HEK293 (cell line): ENCODE results near the gene FGFRL1.

Source experiments
- KLF9 ChIP-seq: fragments of 450-650 bp; formaldehyde crosslinking; IDR thresholded peaks from 2 replicates; pipeline ENCODE4 v1.5.1; 2016; ENCODE audit warnings: missing biosample characterization, missing genetic modification characterization, low read depth
- WT1 ChIP-seq: fragments of 450-650 bp; formaldehyde crosslinking; IDR thresholded peaks from 2 replicates; pipeline ENCODE4 v1.5.1; 2016; ENCODE audit warnings: missing biosample characterization, missing genetic modification characterization
- ZNF148 ChIP-seq: fragments of 450-650 bp; formaldehyde crosslinking; IDR thresholded peaks from 2 replicates; pipeline ENCODE4 v1.5.0; 2017; ENCODE audit warnings: missing biosample characterization, missing genetic modification characterization, borderline replicate concordance
- ZNF26 ChIP-seq: fragments of 450-650 bp; formaldehyde crosslinking; IDR thresholded peaks from 2 replicates; pipeline ENCODE4 v1.5.1; 2016; ENCODE audit warnings: missing biosample characterization, missing genetic modification characterization
- ZNF488 ChIP-seq: fragments of 450-650 bp; formaldehyde crosslinking; IDR thresholded peaks from 2 replicates; pipeline ENCODE4 v1.5.1; 2016; ENCODE audit warnings: missing biosample characterization, missing genetic modification characterization
- ZNF580 ChIP-seq: fragments of 450-650 bp; formaldehyde crosslinking; IDR thresholded peaks from 2 replicates; pipeline ENCODE4 v1.5.1; 2016; ENCODE audit warnings: missing biosample characterization, missing genetic modification characterization
- ZNF777 ChIP-seq: fragments of 450-650 bp; formaldehyde crosslinking; IDR thresholded peaks from 2 replicates; pipeline ENCODE4 v1.5.1; 2017; ENCODE audit warnings: missing biosample characterization, missing genetic modification characterization, borderline replicate concordance
- TF ChIP-seq, protein P1 (sequence below): fragments of 450-650 bp; formaldehyde crosslinking; IDR thresholded peaks from 2 replicates; pipeline ENCODE4 v1.5.1; 2016; ENCODE audit warnings: missing biosample characterization, missing genetic modification characterization, low read depth
- TF ChIP-seq, protein P2 (sequence below): fragments of 450-650 bp; formaldehyde crosslinking; IDR thresholded peaks from 2 replicates; pipeline ENCODE4 v1.5.1; 2016; ENCODE audit warnings: missing biosample characterization, missing genetic modification characterization
- TF ChIP-seq, protein P3 (sequence below): fragments of 450-650 bp; formaldehyde crosslinking; IDR thresholded peaks from 2 replicates; pipeline ENCODE4 v1.5.1; 2016; ENCODE audit warnings: missing biosample characterization, missing genetic modification characterization
- TF ChIP-seq, protein P4 (sequence below): fragments of 450-650 bp; formaldehyde crosslinking; IDR thresholded peaks from 2 replicates; pipeline ENCODE4 v1.5.1; 2017; ENCODE audit warnings: missing biosample characterization, missing genetic modification characterization
- TF ChIP-seq, protein P5 (sequence below): fragments of 450-650 bp; formaldehyde crosslinking; IDR thresholded peaks from 2 replicates; pipeline ENCODE4 v1.5.1; 2017; ENCODE audit warnings: missing biosample characterization, missing genetic modification characterization

GRCh38 chr4:1058997-1059665 is 47.7 kb downstream of the FGFRL1 start:
- TF ChIP-seq, protein P1, sequence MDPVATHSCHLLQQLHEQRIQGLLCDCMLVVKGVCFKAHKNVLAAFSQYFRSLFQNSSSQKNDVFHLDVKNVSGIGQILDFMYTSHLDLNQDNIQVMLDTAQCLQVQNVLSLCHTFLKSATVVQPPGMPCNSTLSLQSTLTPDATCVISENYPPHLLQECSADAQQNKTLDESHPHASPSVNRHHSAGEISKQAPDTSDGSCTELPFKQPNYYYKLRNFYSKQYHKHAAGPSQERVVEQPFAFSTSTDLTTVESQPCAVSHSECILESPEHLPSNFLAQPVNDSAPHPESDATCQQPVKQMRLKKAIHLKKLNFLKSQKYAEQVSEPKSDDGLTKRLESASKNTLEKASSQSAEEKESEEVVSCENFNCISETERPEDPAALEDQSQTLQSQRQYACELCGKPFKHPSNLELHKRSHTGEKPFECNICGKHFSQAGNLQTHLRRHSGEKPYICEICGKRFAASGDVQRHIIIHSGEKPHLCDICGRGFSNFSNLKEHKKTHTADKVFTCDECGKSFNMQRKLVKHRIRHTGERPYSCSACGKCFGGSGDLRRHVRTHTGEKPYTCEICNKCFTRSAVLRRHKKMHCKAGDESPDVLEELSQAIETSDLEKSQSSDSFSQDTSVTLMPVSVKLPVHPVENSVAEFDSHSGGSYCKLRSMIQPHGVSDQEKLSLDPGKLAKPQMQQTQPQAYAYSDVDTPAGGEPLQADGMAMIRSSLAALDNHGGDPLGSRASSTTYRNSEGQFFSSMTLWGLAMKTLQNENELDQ (tag by site-specific recombination), result no peak
- TF ChIP-seq ZNF580 (no peak), KLF9 (tag by site-specific recombination) (no peak), ZNF777 (tag by site-specific recombination) (no peak), ZNF26 (tag by site-specific recombination) (no peak), WT1 (tag by site-specific recombination) (no peak), ZNF148 (no peak), ZNF488 (tag by site-specific recombination) (no peak)
- TF ChIP-seq, protein P2, sequence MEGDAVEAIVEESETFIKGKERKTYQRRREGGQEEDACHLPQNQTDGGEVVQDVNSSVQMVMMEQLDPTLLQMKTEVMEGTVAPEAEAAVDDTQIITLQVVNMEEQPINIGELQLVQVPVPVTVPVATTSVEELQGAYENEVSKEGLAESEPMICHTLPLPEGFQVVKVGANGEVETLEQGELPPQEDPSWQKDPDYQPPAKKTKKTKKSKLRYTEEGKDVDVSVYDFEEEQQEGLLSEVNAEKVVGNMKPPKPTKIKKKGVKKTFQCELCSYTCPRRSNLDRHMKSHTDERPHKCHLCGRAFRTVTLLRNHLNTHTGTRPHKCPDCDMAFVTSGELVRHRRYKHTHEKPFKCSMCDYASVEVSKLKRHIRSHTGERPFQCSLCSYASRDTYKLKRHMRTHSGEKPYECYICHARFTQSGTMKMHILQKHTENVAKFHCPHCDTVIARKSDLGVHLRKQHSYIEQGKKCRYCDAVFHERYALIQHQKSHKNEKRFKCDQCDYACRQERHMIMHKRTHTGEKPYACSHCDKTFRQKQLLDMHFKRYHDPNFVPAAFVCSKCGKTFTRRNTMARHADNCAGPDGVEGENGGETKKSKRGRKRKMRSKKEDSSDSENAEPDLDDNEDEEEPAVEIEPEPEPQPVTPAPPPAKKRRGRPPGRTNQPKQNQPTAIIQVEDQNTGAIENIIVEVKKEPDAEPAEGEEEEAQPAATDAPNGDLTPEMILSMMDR, result no peak
- TF ChIP-seq, protein P3, sequence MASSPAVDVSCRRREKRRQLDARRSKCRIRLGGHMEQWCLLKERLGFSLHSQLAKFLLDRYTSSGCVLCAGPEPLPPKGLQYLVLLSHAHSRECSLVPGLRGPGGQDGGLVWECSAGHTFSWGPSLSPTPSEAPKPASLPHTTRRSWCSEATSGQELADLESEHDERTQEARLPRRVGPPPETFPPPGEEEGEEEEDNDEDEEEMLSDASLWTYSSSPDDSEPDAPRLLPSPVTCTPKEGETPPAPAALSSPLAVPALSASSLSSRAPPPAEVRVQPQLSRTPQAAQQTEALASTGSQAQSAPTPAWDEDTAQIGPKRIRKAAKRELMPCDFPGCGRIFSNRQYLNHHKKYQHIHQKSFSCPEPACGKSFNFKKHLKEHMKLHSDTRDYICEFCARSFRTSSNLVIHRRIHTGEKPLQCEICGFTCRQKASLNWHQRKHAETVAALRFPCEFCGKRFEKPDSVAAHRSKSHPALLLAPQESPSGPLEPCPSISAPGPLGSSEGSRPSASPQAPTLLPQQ (tag by site-specific recombination), result no peak
- TF ChIP-seq, protein P4, sequence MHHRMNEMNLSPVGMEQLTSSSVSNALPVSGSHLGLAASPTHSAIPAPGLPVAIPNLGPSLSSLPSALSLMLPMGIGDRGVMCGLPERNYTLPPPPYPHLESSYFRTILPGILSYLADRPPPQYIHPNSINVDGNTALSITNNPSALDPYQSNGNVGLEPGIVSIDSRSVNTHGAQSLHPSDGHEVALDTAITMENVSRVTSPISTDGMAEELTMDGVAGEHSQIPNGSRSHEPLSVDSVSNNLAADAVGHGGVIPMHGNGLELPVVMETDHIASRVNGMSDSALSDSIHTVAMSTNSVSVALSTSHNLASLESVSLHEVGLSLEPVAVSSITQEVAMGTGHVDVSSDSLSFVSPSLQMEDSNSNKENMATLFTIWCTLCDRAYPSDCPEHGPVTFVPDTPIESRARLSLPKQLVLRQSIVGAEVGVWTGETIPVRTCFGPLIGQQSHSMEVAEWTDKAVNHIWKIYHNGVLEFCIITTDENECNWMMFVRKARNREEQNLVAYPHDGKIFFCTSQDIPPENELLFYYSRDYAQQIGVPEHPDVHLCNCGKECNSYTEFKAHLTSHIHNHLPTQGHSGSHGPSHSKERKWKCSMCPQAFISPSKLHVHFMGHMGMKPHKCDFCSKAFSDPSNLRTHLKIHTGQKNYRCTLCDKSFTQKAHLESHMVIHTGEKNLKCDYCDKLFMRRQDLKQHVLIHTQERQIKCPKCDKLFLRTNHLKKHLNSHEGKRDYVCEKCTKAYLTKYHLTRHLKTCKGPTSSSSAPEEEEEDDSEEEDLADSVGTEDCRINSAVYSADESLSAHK (tag by site-specific recombination), result no peak
- TF ChIP-seq, protein P5, sequence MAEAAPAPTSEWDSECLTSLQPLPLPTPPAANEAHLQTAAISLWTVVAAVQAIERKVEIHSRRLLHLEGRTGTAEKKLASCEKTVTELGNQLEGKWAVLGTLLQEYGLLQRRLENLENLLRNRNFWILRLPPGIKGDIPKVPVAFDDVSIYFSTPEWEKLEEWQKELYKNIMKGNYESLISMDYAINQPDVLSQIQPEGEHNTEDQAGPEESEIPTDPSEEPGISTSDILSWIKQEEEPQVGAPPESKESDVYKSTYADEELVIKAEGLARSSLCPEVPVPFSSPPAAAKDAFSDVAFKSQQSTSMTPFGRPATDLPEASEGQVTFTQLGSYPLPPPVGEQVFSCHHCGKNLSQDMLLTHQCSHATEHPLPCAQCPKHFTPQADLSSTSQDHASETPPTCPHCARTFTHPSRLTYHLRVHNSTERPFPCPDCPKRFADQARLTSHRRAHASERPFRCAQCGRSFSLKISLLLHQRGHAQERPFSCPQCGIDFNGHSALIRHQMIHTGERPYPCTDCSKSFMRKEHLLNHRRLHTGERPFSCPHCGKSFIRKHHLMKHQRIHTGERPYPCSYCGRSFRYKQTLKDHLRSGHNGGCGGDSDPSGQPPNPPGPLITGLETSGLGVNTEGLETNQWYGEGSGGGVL, result no peak
